ENCODE measurements around the gene HTATSF1.

The HTATSF1 gene

DNA sequence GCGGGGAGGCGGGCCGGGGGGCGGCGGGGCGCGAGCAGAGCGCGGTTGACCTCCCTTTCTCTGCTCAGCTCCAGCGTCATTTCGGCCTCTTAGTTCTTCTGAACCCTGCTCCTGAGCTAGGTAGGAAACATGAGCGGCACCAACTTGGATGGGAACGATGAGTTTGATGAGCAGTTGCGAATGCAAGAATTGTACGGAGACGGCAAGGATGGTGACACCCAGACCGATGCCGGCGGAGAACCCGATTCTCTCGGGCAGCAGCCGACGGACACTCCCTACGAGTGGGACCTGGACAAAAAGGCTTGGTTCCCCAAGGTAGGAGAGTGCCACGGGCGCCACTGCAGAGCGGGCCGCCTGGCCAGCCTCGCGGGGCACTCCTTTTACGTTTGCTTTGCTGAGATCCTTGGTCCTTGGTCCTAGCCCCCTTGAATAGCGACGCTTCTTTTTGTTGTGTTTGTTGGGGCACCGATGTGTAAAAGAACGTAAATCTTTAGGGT lies at the start of gene HTATSF1:
TSS of gene HTATSF1 (plus strand) at position 37 of the 497 bp plus-strand sequence. CDS start at position 130, 93 bp downstream.
- DNase-seq: peak in 2 of 3 donors; percentile 18 to 21

DNA sequence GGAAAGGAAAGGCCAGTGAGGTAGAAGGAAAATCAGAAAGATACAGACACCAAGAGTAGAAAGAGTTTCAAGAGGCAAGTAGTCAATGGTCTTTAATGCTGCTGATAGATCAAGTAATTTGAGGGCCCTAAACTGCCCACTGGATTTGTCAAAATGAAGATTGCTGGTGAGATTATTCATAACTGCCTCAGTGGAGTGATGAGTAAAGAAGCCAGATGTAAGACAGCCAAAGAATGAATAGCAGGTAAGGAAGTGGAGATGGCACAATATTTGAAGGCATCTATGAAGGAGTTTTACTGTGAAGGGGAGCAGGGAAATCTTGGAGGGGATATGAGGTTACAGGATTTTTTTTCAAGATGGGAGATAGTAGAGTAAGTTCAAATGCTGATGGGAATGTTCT lies 49.4 kb upstream of the HTATSF1 start:
- DNase-seq: no peak

GRCh38 chrX:136450050-136450830 lies 47.2 kb upstream of the HTATSF1 start:
- no peak for DNase-seq

GRCh38 chrX:136452614-136453013 lies 44.8 kb upstream of the HTATSF1 start:
- no peak for DNase-seq

GRCh38 chrX:136453114-136453513 lies 44.3 kb upstream of the HTATSF1 start:
- no peak for DNase-seq

DNA sequence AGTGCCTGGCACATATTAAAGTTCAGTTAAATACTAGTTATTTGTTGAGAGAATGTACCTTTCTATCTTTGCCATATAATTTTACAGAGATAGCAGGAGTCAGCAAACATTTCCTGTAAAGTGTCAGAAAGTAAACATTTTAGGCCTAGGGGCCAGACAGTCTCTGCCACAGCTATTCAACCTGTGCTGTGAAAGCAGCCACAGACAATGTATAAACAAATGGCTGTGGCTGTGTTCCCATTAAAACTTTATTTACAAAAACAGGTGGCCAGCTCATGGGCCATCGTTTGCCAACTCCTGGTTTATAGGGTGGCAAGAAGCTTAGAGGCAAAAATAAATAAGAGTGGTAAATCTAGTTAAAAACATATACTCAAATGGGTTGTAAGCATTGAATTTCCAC lies 43.6 kb upstream of the HTATSF1 start:
- DNase-seq: no peak

- no peak for DNase-seq
These were observed 41.3 kb upstream of the HTATSF1 start for GRCh38 chrX:136456133-136456532.

- DNase-seq: no peak
These were observed 40.0 kb upstream of the HTATSF1 start for GRCh38 chrX:136457303-136457917.

DNA sequence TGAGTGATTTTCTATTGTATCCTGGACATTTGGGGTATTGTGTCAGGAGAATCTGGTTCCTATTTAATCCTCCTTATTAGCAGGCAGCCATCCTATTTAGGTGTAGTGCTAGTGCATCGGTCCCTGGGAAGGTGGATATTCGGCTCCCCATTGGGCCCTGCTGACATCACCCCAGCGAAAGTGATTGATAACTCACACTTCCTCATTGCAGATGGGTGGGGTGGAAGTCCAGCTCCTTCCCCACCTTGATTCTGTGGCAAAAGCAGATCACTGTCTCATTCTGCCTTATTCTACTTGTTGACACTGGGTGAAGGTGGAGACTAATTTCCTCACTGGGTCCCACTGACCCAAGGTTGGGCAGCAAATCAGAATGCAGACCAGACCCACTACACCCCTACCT lies 32.8 kb upstream of the HTATSF1 start:
- no peak for DNase-seq

GRCh38 chrX:136467303-136467702 lies 30.1 kb upstream of the HTATSF1 start:
- no peak for DNase-seq

GRCh38 chrX:136468391-136469103 lies 28.8 kb upstream of the HTATSF1 start:
- no peak for DNase-seq

- DNase-seq: no peak
These were observed 23.7 kb upstream of the HTATSF1 start for GRCh38 chrX:136473663-136474062.

GRCh38 chrX:136475236-136475635 lies 22.2 kb upstream of the HTATSF1 start:
- no peak for DNase-seq

GRCh38 chrX:136476501-136476900 lies 20.9 kb upstream of the HTATSF1 start:
- no peak for DNase-seq

GRCh38 chrX:136477026-136477425 lies 20.4 kb upstream of the HTATSF1 start:
- DNase-seq: no peak

GRCh38 chrX:136480383-136480782 lies 17.0 kb upstream of the HTATSF1 start:
- no peak for DNase-seq

GRCh38 chrX:136487647-136488046 lies 9.7 kb upstream of the HTATSF1 start, which contains the start of gene BRS3:
Gene BRS3, plus strand, starts transcription at chrX:136487947. Its CDS starts 168 bp downstream, at chrX:136488115.
- no peak for DNase-seq

DNA sequence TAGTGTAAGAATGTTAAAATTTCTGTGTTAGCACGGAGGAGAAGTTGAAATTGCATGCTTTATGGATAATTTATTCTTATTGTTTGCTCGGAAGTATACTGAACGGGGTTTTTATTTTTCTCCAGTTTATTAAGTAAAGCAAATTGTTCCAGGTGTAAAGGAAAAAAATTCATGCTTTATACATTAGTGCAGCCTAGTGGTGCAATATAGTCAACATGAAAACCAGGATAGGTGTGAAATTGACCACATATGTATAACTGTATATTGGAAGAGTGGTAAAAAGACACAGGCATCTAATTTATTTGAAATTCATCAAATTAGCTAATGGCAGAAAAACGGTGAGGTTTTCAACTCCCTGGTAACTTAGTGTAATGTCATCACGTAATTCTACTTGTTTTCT lies 8.7 kb upstream of the HTATSF1 start:
- DNase-seq: no peak

DNA sequence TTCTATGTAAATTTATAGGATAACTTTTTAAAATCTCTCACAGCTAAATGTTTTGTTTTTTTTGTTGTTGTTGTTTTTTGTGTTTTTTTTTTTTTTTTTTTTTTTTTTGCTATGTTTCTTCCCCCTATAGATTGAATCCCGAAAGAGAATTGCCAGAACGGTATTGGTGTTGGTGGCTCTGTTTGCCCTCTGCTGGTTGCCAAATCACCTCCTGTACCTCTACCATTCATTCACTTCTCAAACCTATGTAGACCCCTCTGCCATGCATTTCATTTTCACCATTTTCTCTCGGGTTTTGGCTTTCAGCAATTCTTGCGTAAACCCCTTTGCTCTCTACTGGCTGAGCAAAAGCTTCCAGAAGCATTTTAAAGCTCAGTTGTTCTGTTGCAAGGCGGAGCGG lies 5.6 kb upstream of the HTATSF1 start:
- no peak for DNase-seq

DNA sequence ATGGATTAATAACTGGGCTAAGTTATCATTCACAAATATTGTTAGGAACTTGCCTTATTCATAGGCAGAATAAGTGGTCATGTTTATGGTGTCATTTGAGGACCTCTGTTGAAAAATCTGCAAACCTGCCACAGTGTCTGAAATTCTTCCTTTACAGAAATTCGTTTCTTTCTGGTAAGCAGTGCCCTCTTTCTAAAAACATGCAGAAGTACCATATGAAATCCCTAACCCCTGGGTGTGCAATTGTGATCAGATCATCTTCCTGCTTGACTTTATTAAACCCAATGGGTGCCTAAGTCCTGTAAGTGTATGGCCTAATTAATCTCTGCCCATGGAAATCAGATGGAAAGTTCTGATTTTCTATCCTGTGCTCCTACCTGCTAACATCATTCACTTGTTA lies 4.4 kb upstream of the HTATSF1 start:
- no peak for DNase-seq

- peak; percentile 3 to 20 (median 14) for DNase-seq
These were observed 2.3 kb upstream of the HTATSF1 start for GRCh38 chrX:136495043-136495442.

- peak in 2 of 3 donors; percentile 1 to 45 for DNase-seq
These were observed 1.1 kb upstream of the HTATSF1 start for GRCh38 chrX:136496186-136496763.

Data from suppressor macrophage treated with lipopolysaccharide for 1 hour (primary cell).